NCI-H748 (cell line): ENCODE data around the gene XAGE5.
"Not testable (repeated sequence)": the region's sequence is repeated elsewhere in the genome, so short reads cannot be mapped to it uniquely, and the experiment has no call there.

Experiments used
- DNase-seq: peaks from one replicate; lab custom pipeline; 2025; ENCODE audit not compliant: unreplicated experiment; lab: John Stamatoyannopoulos, UW

The XAGE5 gene, protein sequence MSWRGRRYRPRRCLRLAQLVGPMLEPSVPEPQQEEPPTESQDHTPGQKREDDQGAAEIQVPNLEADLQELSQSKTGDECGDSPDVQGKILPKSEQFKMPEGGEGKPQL

GRCh38 chrX:52811065-52811625 lies at the start of gene XAGE5:
TSS of gene XAGE5 (plus strand) at chrX:52811287. CDS start at chrX:52812567, 1,280 bp downstream.
- DNase-seq = no peak

DNA sequence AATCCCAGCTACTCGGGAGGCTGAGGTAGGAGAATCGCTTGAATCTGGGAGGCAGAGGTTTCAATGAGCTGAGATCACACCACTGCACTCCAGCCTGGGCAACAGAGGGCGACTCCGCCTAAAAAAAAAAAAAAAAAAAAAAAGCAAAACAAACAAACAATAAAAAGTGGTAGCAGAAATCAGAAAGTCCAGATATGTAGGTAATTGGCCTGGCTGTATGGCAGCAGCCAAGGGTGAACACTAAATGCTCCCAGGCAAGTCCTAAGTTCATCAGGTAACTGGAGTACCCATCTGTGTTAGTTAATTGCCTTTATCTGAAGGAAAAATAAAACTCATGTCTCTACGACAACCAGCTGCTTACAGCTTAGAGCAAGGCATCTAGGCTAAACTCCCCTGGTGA lies 45.1 kb upstream of the XAGE5 start:
- not testable (repeated sequence) for DNase-seq

DNA sequence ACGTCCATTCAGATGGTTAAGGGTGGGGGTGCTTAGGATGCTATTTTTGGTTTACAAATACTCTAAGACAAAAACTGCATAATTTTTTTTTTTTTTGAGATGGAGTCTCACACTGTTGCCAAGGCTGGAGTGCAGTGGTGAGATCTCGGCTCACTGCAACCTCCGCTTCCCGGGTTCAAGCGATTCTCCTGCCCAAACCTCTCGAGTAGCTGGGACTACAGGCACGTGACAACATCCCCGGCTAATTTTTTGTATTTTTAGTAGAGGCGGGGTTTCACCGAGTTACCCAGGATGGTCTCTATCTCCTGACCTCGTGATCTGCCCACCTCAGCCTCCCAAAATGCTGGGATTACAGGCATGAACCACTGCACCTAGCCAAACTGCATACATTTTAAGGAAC lies 37.6 kb upstream of the XAGE5 start:
- not testable (repeated sequence) for DNase-seq

DNA sequence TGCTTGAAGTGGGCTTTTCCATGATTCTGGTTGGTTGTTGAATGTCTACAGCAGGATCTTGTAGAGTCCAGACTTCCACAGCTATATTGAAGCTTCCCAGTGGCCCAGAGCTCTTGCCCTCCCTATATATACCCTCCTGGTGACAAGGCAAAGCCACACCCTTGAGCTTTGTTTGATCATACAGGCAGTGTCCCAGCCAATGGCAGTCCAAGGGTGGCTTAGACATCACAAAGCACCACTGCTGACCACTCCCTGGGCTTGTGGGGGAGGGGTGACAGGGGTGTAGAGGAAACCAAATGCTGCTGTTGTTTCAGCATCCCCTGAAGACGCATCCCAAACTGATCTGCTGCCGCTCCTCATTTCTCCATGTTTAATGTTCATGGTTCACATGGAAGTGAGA lies 13.8 kb upstream of the XAGE5 start, which contains the start of gene SPANXN5:
Gene SPANXN5, minus strand, starts transcription at position 101 of the 400 bp plus-strand sequence. Its CDS starts 79 bp downstream, at position 22.
- not testable (repeated sequence) for DNase-seq

DNA sequence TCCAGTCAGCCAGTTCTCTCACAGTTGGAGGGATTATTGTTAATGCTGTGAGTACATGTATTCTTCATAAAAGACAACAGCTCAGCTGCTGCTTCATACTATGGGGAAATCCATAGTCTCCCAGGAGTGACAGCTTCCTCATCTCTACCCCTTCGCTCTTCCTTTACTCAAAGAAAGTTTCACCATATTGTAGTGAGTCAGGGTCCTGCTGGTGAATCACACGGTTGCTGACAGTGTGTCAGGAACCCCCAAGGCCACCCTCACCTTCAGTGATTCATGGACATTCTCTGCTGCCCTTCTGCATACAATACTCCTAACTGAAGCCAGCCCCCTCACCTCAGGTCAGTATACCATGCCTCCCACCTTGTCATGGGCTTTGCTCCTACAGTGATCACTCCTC lies 6.2 kb upstream of the XAGE5 start:
- DNase-seq = not testable (repeated sequence)

DNA sequence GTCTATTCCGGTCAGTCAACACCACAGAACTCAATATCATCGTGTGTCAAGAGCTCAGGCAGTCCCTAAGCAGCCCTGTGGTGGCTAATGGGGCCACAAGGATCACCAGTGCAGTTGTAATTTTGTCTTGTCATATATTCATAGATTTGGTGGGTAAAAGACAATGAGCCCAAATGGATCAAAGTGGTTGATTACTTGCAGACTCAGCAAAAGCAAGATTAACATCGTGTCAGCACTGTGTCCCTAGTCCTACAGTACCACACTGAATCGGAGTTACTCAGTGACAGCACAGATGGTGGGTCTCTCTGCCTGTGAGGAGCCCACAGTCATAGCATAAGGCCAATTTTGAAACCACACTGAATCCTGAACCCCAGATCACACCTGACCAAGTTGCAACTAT lies 8.7 kb downstream of the XAGE5 start:
- DNase-seq = no peak

- DNase-seq = no peak
These were observed 10.1 kb downstream of the XAGE5 start for GRCh38 chrX:52821079-52821760.

DNA sequence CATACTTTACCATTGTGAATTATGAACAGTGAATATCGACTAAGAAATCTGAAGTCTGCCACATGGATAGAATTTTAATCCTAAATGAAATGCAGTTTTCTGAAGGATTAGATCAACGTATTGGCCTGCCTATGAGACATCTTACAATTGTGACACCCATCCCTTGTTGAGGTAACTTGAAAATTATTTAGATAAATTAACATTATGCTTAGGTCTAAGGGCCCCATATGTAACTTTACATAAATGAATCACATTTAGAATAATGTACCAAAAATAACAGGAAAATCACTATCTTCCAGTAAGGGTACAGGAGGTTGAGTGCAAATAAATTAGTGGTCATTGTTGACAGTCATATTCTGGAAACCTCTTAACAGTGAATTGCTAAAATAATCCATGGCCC lies 13.5 kb downstream of the XAGE5 start:
- DNase-seq = no peak

DNA sequence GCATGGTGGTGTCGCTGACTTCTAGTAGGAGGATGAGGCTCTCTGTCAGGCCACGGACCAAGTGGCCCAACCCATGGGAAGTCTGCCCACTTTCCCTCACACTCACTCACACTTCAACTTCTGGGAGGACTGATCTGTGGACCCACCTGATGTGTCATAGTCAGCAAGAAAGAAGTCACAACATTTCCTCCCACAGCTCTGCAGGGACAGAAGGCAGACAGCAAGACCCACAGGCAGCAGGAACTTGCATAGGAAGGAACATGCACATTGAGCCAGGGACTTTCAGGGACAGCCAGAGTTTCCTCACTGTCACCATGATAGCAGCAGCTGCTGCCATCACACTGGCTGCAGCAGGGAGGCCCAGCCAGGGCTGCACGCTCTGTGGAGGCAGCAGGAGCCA lies 19.5 kb downstream of the XAGE5 start:
- no peak for DNase-seq

- DNase-seq = no peak
These were observed 28.1 kb downstream of the XAGE5 start for GRCh38 chrX:52839137-52839536.

GRCh38 chrX:52843619-52844018 lies 32.5 kb downstream of the XAGE5 start:
- DNase-seq = not testable (repeated sequence)

DNA sequence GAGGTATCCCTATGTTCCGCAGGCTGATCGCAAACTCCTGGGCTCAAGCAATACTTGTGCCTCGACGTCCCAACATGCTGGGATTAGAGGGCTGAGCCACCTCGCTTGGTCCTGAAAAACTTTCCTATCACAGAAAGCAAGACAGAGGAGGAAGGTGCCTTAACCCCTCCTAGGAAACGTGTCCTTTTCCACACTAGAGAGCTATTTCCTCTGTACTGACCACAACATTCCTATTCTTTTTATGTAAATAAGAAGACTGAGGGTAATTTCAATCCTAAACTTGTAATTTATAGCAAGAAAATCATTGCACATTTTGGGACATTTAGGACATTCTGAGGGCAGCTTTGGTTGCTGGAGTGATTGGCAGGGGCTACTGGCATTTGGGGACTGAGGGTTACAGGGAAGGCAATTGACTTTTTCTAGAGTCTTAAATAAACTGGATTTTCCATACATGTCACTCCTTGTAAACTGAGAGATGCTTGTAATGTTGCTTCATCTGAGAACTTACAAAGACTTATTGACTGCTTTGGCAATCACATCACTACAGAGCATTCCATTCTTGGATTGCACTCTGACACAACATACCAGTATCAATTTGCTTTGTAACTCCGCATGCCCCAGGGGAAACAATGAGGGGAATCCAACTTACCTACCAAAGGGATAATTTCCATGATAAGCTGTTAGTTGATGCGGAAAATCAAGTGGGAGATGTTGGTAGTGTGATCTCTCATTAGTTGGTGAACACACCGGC lies 41.2 kb downstream of the XAGE5 start:
- DNase-seq = no peak

DNA sequence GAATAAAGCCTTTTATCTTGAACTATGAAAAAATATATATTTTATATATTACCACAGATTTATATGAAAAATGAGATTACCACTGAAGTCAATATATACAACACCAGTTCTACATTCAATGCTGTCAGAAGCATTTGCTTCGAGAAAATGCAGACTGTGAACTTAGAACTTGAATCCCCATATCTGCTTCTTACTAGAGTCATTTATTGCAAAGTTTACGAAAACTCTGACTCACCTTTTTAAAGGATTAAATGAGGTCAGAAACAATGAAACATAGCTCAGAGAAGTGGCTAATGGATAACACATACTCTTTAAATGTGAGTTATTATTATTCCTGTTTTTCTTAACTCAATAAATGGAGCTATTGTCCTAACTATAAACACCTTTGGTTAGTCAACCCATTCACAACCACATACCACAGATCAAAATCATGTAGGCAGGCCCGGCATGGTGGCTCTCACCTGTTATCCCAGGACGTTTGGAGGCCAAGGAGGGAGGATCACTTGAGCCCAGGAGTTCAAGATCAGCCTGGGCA lies 46.0 kb downstream of the XAGE5 start:
- not testable (repeated sequence) for DNase-seq

DNA sequence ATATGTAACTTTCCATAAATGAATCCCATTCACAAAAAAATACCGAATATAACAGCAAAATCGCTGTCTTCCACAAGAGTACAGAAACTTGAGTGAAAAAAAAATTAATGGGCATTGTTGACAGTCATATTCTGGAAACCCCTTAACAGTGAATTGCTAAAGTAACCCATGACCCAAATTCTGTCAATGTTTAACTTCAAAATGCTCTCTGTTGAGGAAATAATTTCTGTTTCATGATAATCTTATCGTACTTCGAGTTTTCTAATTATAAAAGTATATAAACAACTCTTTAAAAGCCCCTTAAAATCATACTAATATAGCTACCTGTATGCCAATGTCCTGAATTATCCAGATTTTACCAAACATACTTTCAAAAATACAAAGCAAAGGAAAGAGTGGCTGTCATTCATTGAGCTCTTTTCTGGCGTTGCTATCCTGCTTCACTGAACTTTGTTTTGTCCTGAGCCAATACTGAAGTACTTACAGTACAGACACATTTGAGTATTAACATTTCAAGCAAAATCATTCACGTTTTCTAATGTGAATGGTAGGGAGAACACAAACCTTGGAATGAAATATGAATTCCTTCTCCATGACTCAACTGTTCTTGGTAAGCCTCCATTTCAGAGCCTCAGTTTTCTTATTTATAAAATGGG lies 54.4 kb downstream of the XAGE5 start:
- no peak for DNase-seq
